Cardiac muscle cell (in vitro differentiated cells and primary cell): ENCODE data around the gene C2CD4D. TPM values are rescaled to one million over a fixed set of nuclear protein-coding genes. Genes with fewer than 3 reads are reported as not detected.

ENCODE experiments used
- DNase-seq, 2 donors: peaks; one replicate each; pipeline versions ENCODE4 v3.0.0 to v3.0.0-alpha.2; 2010 to 2017; ENCODE audit warnings: low read depth in 1 of 2, low spot score in 1 of 2
- H3K27ac ChIP-seq: fragments of 200-600 bp; sonication (generic); 2 replicates; pipeline ENCODE4 v1.5.1; 2016
- H3K27me3 ChIP-seq: fragments of 200-600 bp; sonication (generic); 2 replicates; pipeline ENCODE4 v1.6.0; 2016; ENCODE audit warnings: control low read depth
- H3K36me3 ChIP-seq: fragments of 200-600 bp; sonication (generic); 2 replicates; pipeline ENCODE4 v1.5.1; 2016; ENCODE audit warnings: control low read depth
- H3K4me1 ChIP-seq: fragments of 200-600 bp; sonication (generic); 2 replicates; pipeline ENCODE4 v1.8.1; 2017; ENCODE audit warnings: low read depth, mild to moderate bottlenecking, mixed run types
- H3K4me3 ChIP-seq: fragments of 200-600 bp; sonication (generic); 2 replicates; pipeline ENCODE4 v1.5.1; 2016; ENCODE audit warnings: mild to moderate bottlenecking
- H3K9me3 ChIP-seq: fragments of 200-600 bp; sonication (generic); 2 replicates; pipeline ENCODE4 v1.5.1; 2017; ENCODE audit warnings: low read depth, mild to moderate bottlenecking, control low read depth
- polyA plus RNA-seq: library from polyadenylated mRNA; unstranded; fragments of >200 nt; fragmentation: Nextera tagmentation; extraction: Ambion mirVana; gene quantifications from 2 replicates; pipeline ENCODE4 v1.2.1, GENCODE V29; 2016
- total RNA-seq: library from RNA; depleted of rRNA; stranded (reverse); fragments of >200 nt; gene quantifications from 2 replicates; pipeline ENCODE4 v1.2.3, GENCODE V29; 2016
- TF ChIP-seq, protein P1 (sequence below): IDR thresholded peaks from 2 replicates; pipeline ENCODE4 v1.5.1; 2012; ENCODE audit warnings: low read depth, mild to moderate bottlenecking, low read length

C2CD4D gene
- total and polyA plus RNA-seq, 2 experiments from 2014 or later, result 0.44 TPM; not detected in 1

DNA sequence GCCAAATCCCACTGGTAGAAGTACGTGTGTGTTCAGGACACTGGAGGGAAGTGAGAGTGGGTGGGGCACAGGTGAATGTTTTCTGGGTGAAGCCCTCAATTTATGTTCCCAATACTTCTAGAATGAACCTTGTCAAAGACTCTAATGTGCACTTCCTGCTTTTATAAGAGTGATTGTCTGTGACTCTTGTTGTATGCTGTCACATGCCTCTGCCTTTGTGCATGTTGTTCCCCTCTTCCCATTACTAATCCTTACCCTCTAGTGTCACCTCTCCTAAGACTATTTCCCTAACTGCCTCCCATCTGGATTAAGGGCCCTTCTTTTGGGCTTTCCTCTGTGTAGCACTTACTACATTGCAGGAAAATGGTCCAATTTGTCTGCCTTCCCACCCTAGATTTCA lies 31.9 kb downstream of the C2CD4D start:
- H3K27ac ChIP-seq, result no peak overlapping the region
- H3K27me3 ChIP-seq, result peaks cover 4% of the 10 kb centered on the region
- no peak overlapping the region for H3K4me3 ChIP-seq
- H3K4me1 ChIP-seq, result no peaks in the 10 kb centered on the region
- no peaks in the 10 kb centered on the region for H3K9me3 ChIP-seq
- H3K36me3 ChIP-seq, result no peaks in the 10 kb centered on the region
- DNase-seq, result no peak
- TF ChIP-seq, protein P1, sequence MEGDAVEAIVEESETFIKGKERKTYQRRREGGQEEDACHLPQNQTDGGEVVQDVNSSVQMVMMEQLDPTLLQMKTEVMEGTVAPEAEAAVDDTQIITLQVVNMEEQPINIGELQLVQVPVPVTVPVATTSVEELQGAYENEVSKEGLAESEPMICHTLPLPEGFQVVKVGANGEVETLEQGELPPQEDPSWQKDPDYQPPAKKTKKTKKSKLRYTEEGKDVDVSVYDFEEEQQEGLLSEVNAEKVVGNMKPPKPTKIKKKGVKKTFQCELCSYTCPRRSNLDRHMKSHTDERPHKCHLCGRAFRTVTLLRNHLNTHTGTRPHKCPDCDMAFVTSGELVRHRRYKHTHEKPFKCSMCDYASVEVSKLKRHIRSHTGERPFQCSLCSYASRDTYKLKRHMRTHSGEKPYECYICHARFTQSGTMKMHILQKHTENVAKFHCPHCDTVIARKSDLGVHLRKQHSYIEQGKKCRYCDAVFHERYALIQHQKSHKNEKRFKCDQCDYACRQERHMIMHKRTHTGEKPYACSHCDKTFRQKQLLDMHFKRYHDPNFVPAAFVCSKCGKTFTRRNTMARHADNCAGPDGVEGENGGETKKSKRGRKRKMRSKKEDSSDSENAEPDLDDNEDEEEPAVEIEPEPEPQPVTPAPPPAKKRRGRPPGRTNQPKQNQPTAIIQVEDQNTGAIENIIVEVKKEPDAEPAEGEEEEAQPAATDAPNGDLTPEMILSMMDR, result no peak

DNA sequence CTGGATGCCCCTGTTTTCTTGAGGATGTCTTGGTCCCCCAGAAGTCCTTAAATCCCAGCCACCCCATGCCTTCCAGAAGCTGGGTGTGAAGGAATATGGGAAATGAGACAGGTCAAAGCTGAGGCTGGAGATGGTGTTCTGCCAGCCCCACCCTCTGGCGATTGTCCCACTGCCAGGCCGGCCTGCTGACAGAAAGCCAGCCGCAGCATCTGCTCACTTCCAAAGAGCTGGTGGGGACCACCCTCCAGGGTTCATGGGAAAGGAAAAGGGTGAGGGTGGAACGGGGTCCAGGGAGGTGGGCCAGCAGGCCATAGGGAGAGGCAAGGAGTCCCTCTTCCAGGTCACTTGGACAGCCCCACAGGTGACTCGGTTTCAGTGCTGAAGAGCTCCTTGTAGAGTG lies 32.5 kb downstream of the C2CD4D start:
- Histone ChIP-seq H3K27ac (no peak overlapping the region), H3K4me1 (no peaks in the 10 kb centered on the region), H3K4me3 (no peak overlapping the region), H3K36me3 (no peaks in the 10 kb centered on the region), H3K9me3 (no peaks in the 10 kb centered on the region), H3K27me3 (peaks cover 4% of the 10 kb centered on the region)
- TF ChIP-seq, protein P1, result no peak
- no peak for DNase-seq

DNA sequence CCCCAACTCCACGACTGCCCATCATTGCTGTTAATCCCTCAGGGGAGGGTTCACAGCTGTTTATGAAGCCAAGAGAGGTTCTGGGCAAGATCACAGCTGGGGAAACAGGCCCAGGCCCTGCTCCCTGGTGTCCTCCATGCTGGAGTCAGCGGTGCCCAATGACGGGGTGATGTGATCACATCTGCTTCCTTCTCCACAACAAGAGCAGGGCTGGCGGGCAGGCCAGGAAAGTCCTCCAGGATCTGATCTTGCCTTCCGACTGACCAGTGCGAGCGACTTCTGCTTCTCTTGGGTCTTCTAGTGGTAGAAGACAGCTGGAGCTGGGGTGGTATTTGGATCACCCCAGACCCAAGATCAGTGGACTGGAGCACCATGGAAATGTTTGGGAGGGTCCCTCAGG lies 33.5 kb downstream of the C2CD4D start:
- DNase-seq, result no peak
- Histone ChIP-seq H3K4me3 (no peak overlapping the region), H3K27ac (no peak overlapping the region), H3K27me3 (peaks cover 4% of the 10 kb centered on the region), H3K9me3 (no peaks in the 10 kb centered on the region), H3K36me3 (no peaks in the 10 kb centered on the region), H3K4me1 (no peaks in the 10 kb centered on the region)
- TF ChIP-seq, protein P1, result no peak

DNA sequence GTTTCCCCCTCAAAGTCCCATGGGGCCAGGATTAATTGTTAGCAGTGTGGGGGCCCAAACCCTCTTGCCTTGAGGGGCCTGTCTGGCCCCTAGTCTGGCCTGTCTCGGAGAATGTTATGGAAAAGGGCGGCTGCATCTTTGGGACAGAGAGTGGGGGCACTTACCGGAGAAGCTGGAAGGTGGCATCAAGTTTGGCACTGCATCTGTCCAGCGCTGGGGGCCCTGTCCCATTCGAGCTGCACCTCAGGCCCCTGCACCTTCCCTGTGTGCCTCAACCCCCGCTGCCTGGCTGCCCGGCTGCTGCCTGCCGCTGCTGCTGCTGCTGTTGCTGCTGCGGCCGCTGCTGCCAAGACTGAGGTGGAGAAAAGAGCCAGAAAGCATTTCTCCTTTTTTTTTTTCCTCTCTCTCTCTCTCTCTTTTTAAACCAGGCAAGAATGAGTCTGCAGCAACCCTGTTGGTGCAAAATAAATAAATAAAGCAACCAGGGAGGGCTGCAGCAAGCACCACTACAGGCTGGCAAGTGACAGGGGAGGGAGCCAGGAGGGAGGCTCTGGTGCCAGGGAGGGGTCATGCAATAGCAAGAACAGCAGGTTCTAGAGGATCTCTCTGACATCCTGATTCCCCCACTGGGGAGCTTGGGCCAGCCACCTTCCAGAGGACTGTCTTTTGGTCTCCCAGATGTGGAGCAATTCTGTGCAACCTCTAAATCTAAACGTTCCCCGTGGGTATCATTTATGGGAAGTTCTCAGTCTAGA lies 34.4 kb downstream of the C2CD4D start, which contains the start of gene LINGO4:
Gene LINGO4, minus strand, starts transcription at position 354 of the 755 bp plus-strand sequence. CDS start 2,715 bp downstream, outside the sequence.
- no peak within 1 kb of the TSS for H3K27ac ChIP-seq

DNA sequence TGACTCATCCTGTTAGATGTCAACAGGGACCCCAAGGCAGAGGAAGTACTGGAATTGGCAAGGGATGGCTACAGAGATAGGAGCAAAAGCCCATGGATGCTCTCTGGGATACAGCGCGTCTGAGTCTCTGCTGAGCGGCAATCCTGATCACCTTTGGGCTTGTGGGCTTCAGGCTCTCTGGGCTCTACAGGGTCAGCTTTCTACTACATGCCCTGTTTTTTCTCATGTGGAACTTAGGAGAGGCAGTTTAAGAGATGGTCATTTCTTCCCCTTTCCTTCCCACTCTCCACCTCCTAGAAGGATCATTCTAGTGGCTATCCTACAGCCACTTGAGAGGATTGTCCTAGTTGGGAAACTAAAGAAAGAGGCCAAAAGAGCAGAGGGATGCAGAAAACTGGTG lies 35.7 kb downstream of the C2CD4D start:
- Histone ChIP-seq H3K9me3 (no peaks in the 10 kb centered on the region), H3K27me3 (peaks cover 4% of the 10 kb centered on the region), H3K27ac (no peak overlapping the region), H3K36me3 (no peaks in the 10 kb centered on the region), H3K4me1 (no peaks in the 10 kb centered on the region), H3K4me3 (no peak overlapping the region)
- TF ChIP-seq, protein P1, result no peak
- DNase-seq, result no peak

More for the DNA sequence above, 34.4 kb downstream of the C2CD4D start, which contains the start of gene LINGO4:
- no peaks in the 10 kb centered on the region for H3K9me3 ChIP-seq
- TF ChIP-seq, protein P1, result no peak
- H3K4me3 ChIP-seq, result no peak within 1 kb of the TSS
- no peaks in the 10 kb centered on the region for H3K4me1 ChIP-seq
- H3K36me3 ChIP-seq, result no peaks in the 10 kb centered on the region
- no peak for DNase-seq
- peaks cover 4% of the 10 kb centered on the region for H3K27me3 ChIP-seq
